Measurements from ENCODE around the gene ZKSCAN3. TPM values are rescaled to one million over a fixed set of nuclear protein-coding genes. Genes with fewer than 3 reads are reported as not detected.

ZKSCAN3 gene
- polyA plus RNA-seq, 1 donor from 2014 or later: 14.9 TPM

DNA sequence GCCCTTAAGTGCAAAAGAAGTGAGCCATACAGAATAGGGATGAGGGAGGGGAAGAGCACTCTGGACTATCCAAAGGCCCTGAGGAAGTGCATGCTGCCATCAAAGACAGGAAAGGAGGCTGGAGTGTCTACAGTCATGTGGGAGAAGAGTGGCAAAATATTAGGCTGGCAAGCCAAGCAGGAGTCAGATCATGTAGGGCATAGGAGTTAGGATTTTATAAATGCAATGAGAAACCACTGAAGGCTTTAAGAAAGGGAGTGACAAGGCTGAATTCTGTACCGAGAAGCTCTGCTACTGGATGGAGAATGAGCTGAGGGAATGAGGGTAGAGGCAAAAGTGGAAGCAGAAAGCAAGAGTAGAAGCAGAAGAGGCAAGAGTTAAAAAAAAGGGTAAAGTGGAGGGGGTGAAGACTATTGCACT lies 16.1 kb upstream of the ZKSCAN3 start:
- H3K4me2 ChIP-seq (ENCODE audit: low read length): no peak overlapping the region
- H3K27ac ChIP-seq (ENCODE audit: low read length): peak overlapping the region; percentile 100
- no peaks in the 10 kb centered on the region for H3K36me3 ChIP-seq (ENCODE audit: insufficient read depth, low read length)
- no peaks in the 10 kb centered on the region for H3K9me3 ChIP-seq (ENCODE audit: low read length)
- no peak overlapping the region for H3K9ac ChIP-seq (ENCODE audit: low read length)
- H3K9me2 ChIP-seq (ENCODE audit: insufficient read depth, low read length): no peaks in the 10 kb centered on the region
- H3K79me2 ChIP-seq (replicated peaks; ENCODE audit: insufficient read depth, low read length): peaks cover 8% of the 10 kb centered on the region
- TF ChIP-seq EP300 (conservative IDR thresholded peaks at IDR 0.05; ENCODE audit: poor library complexity, severe bottlenecking) (no peak), SMC3 (conservative IDR thresholded peaks at IDR 0.05; ENCODE audit: poor library complexity) (no peak), CTCF (IDR thresholded peaks at IDR 0.05; ENCODE audit: poor library complexity, severe bottlenecking) (no peak), POLR2AphosphoS5 (IDR thresholded peaks at IDR 0.05) (no peak), TAF1 (IDR thresholded peaks at IDR 0.05; ENCODE audit: low read depth) (no peak), EZH2 (IDR thresholded peaks at IDR 0.05; ENCODE audit: borderline replicate concordance, insufficient read depth, low read length, poor library complexity, severe bottlenecking) (no peak), MXI1 (conservative IDR thresholded peaks at IDR 0.05; ENCODE audit: poor library complexity, severe bottlenecking) (no peak), REST (IDR thresholded peaks at IDR 0.05; ENCODE audit: borderline replicate concordance) (no peak)
- H2AFZ ChIP-seq (ENCODE audit: low read depth, low read length): no peak overlapping the region
- no peaks in the 10 kb centered on the region for H3K27me3 ChIP-seq (ENCODE audit: insufficient read depth, low read depth, low read length)
- no peaks in the 10 kb centered on the region for H4K20me1 ChIP-seq (ENCODE audit: insufficient read depth)
- no peak overlapping the region for H3K4me3 ChIP-seq (ENCODE audit: low read length)
- peaks cover 15% of the 10 kb centered on the region for H3F3A ChIP-seq (ENCODE audit: insufficient read depth, low read length, poor library complexity, severe bottlenecking)

DNA sequence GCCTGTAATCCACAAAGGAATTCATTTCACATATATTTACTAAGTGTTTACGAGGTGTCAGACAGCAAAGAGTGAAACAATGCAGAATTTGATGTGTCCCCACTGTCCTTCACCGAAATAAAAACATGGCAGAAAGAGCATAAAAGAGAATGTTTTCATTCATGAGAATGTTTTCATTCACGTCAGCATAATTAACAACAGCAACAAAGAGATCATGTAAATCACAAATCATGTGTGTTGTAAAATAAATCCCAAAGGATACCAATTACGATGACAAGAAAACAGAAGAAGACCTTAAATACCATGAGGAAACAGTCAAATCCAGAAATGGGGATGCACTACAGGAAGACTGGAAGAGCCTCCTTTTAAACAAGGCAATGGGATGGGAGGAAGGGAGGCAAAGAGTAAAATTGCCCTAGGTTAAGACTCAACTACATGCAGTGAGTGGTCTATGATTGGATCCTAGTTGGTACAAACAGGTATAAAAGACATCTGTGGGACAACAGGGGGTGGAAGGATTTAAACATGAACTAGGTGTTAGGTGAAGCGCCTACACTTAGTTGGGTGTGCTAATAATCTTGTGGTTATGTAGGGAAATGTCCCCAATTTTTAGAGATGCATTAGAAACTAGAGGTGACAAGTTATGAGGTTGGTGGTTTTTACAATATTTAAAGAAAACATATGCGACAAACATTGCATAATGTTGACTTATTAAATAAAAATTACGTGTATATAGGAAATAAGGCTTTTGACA lies 15.3 kb upstream of the ZKSCAN3 start:
- Histone ChIP-seq H2AFZ (ENCODE audit: low read depth, low read length) (no peak overlapping the region), H3K9me2 (ENCODE audit: insufficient read depth, low read length) (no peaks in the 10 kb centered on the region), H3K4me3 (ENCODE audit: low read length) (peak overlapping the region; percentile 69)

More for the DNA sequence above, 15.3 kb upstream of the ZKSCAN3 start:
- TF ChIP-seq SMC3 (conservative IDR thresholded peaks at IDR 0.05; ENCODE audit: poor library complexity): no peak
- no peak for TF ChIP-seq EZH2 (IDR thresholded peaks at IDR 0.05; ENCODE audit: borderline replicate concordance, insufficient read depth, low read length, poor library complexity, severe bottlenecking)
- no peak for TF ChIP-seq POLR2AphosphoS5 (IDR thresholded peaks at IDR 0.05)
- TF ChIP-seq REST (IDR thresholded peaks at IDR 0.05; ENCODE audit: borderline replicate concordance): no peak
- no peak for TF ChIP-seq CTCF (IDR thresholded peaks at IDR 0.05; ENCODE audit: poor library complexity, severe bottlenecking)
- TF ChIP-seq RAD21 (conservative IDR thresholded peaks at IDR 0.05): no peak
- TF ChIP-seq MXI1 (conservative IDR thresholded peaks at IDR 0.05; ENCODE audit: poor library complexity, severe bottlenecking): no peak
- TF ChIP-seq EP300 (conservative IDR thresholded peaks at IDR 0.05; ENCODE audit: poor library complexity, severe bottlenecking): no peak
- TF ChIP-seq TAF1 (IDR thresholded peaks at IDR 0.05; ENCODE audit: low read depth): no peak
- Histone ChIP-seq H3F3A (ENCODE audit: insufficient read depth, low read length, poor library complexity, severe bottlenecking) (peaks cover 15% of the 10 kb centered on the region), H3K27ac (ENCODE audit: low read length) (peak overlapping the region; percentile 100), H3K4me2 (ENCODE audit: low read length) (peak overlapping the region; percentile 49), H3K9me3 (ENCODE audit: low read length) (no peaks in the 10 kb centered on the region), H3K27me3 (ENCODE audit: insufficient read depth, low read depth, low read length) (no peaks in the 10 kb centered on the region), H3K9ac (ENCODE audit: low read length) (peak overlapping the region; percentile 97), H3K36me3 (ENCODE audit: insufficient read depth, low read length) (no peaks in the 10 kb centered on the region), H3K79me2 (replicated peaks; ENCODE audit: insufficient read depth, low read length) (peaks cover 13% of the 10 kb centered on the region), H4K20me1 (ENCODE audit: insufficient read depth) (no peaks in the 10 kb centered on the region)
